AG08395 (cell line): Measurements from ENCODE around the gene DPM3.
A peak's percentile ranks its signal among the peaks of the same experiment; 100 is the strongest.
"Not testable (repeated sequence)": the region's sequence is repeated elsewhere in the genome, so short reads cannot be mapped to it uniquely, and the experiment has no call there.

Experiments used
- DNase-seq: peaks from one replicate; pipeline ENCODE4 v3.0.0; 2012; ENCODE audit warnings: mixed read lengths, low spot score

Gene DPM3

GRCh38 chr1:155158991-155159390, 18.7 kb upstream of the DPM3 start:
- no peak for DNase-seq

GRCh38 chr1:155155996-155156643, 15.8 kb upstream of the DPM3 start:
- DNase-seq, result not testable (repeated sequence)

- DNase-seq, result no peak
Measured at GRCh38 chr1:155145491-155145890, 5.2 kb upstream of the DPM3 start.

GRCh38 chr1:155141749-155142148, 1.4 kb upstream of the DPM3 start:
- no peak for DNase-seq

- no peak for DNase-seq
Measured at GRCh38 chr1:155140630-155140953, 261 bp upstream of the DPM3 start.

- DNase-seq, result no peak
Measured at GRCh38 chr1:155137154-155137949, 3.0 kb downstream of the DPM3 start.

GRCh38 chr1:155136748-155137147, 3.6 kb downstream of the DPM3 start:
- no peak for DNase-seq

- DNase-seq, result peak; percentile 96
Measured at GRCh38 chr1:155135415-155136028, 4.8 kb downstream of the DPM3 start, which contains the start of gene SLC50A1. TSS of gene SLC50A1 (plus strand) at chr1:155135852. CDS start at chr1:155135912, 60 bp downstream.

GRCh38 chr1:155134880-155135414, 5.4 kb downstream of the DPM3 start:
- peak; percentile 89 for DNase-seq

GRCh38 chr1:155134322-155134721, 6.0 kb downstream of the DPM3 start:
- DNase-seq, result no peak

GRCh38 chr1:155133799-155134281, 6.5 kb downstream of the DPM3 start:
- no peak for DNase-seq

GRCh38 chr1:155131856-155132255, 8.5 kb downstream of the DPM3 start:
- no peak for DNase-seq

GRCh38 chr1:155131285-155131684, 9.0 kb downstream of the DPM3 start:
- DNase-seq, result no peak

- no peak for DNase-seq
Measured at GRCh38 chr1:155130272-155131006, 9.9 kb downstream of the DPM3 start.

GRCh38 chr1:155128755-155129473, 11.4 kb downstream of the DPM3 start:
- DNase-seq, result no peak

GRCh38 chr1:155127967-155128754, 12.2 kb downstream of the DPM3 start:
- no peak for DNase-seq

- no peak for DNase-seq
Measured at GRCh38 chr1:155127105-155127966, 13.0 kb downstream of the DPM3 start, which contains the start of gene EFNA1. TSS of gene EFNA1 (plus strand) at chr1:155127876. CDS start at chr1:155127978, 102 bp downstream.

- DNase-seq, result no peak
Measured at GRCh38 chr1:155126556-155127104, 13.7 kb downstream of the DPM3 start.

- no peak for DNase-seq
Measured at GRCh38 chr1:155125946-155126555, 14.3 kb downstream of the DPM3 start.
